KOPT-K1 (cell line): ENCODE data around the gene GIT1.
A peak's percentile ranks its signal among the peaks of the same experiment; 100 is the strongest.

Source experiments
- H3K27ac ChIP-seq: fragments of 200-600 bp; sonication (generic); 2 replicates; pipeline ENCODE4 v1.5.1; 2016; ENCODE audit warnings: antibody characterized with exemption, mild to moderate bottlenecking, low read depth, low read length; ENCODE audit not compliant: poor library complexity, severe bottlenecking
- H3K36me3 ChIP-seq: fragments of 200-600 bp; sonication (generic); 2 replicates; pipeline ENCODE4 v1.5.1; 2017; ENCODE audit warnings: antibody characterized with exemption, mild to moderate bottlenecking, low read length, moderate library complexity; ENCODE audit not compliant: insufficient read depth
- H3K9me3 ChIP-seq: fragments of 200-600 bp; sonication (generic); 2 replicates; pipeline ENCODE4 v1.5.1; 2017; ENCODE audit warnings: antibody characterized with exemption, low read length, mild to moderate bottlenecking; ENCODE audit not compliant: insufficient read depth, poor library complexity, severe bottlenecking

GIT1 gene

DNA sequence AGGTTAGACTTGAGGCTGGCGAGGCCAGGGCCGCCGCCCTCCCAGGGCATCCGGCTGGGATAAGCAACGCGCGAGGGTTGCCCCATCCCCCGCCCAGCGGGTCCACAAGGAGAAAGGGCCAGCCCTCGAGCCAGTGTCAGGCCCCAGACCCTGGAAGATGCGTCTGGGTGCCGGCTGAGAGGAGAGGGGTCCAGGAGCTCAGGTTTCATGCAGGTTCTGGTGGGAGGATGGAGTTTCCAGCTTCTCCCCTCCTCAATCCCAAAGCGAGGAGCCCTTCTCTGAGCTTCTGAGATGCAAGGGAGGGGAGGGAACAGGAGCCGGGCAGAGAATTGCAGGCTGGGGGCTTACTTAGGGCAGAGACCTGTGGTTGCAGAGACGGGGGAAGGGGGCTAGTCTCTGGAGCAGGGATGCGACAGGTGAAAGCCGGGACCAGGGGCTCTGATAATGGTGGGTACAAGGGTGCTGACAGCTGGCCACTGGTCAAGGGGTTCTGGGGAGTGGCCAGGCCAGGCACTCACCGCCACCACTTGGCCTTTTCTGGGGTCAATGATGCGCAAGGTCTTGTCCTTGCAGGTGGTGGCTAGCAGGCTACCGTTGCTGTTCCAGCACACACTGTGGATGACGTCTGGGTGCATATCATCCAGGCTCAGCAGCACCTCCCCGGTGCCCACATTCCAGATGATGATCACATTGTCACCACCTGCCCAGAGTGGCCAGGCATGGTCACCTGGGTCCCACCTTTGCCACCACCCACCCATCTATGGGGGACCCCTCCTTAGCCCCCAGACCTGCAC lies 29.0 kb upstream of the GIT1 start:
- Histone ChIP-seq H3K36me3 (no peaks in the 10 kb centered on the region), H3K9me3 (no peaks in the 10 kb centered on the region), H3K27ac (no peak overlapping the region)

DNA sequence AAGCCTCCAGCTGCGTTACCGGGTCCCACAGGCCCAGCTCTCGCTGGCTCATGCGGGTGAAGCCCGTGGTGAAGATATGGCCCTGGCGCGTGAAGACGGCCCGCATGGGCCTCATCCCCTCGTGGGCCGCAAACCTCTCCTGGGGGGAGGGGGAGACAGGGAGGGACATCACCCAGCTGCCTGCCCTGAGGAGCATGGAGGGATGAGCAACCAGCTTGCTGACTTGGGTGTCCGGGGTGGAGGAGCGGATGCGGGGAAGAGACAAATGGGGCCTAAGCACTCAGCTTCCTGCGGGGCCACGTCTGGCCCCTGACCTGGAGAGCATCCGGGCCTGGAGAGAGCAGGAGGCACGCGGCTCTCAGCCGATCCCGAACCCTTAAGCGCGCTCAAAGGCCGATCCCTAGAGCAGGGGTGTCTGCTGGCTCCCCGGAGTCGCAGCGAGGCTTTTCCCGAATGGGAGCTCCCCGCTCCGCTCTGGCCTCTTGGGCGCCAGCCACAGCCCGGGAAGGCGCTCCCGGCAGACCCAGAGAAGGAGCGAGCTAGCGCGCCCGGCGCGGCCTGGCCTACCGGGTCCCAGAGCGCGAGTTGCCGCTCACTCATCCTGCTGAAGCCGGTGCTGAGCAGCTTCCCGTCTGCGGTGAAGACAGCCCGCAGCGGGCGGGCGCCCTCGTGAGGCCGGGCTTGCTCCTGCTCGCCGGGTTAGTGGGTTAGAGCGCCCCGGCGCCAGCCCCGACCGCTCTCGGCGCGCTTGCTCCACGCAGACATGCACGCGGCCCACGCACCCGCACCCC lies 28.2 kb upstream of the GIT1 start:
- Histone ChIP-seq H3K27ac (peak overlapping the region; percentile 46), H3K9me3 (no peaks in the 10 kb centered on the region), H3K36me3 (no peaks in the 10 kb centered on the region)

DNA sequence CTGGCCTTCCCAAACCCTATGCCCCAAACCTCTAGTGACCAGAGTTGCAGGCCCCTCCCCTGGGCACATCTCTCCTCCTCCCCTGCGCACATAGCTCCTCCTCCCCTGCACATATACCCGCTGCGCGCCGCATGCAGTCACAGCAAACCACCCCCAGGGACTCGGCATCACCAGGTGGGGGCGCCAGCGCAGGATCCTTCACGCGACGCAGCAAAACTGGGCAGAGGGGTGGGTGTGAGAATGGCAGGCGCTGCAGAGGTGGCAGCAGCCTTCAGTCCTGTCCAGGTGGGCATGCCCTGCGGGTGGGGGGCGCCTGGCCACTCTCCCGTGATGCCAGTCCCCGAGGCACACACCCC lies 27.7 kb upstream of the GIT1 start:
- no peaks in the 10 kb centered on the region for H3K9me3 ChIP-seq
- H3K36me3 ChIP-seq = no peaks in the 10 kb centered on the region
- peak overlapping the region; percentile 46 for H3K27ac ChIP-seq

DNA sequence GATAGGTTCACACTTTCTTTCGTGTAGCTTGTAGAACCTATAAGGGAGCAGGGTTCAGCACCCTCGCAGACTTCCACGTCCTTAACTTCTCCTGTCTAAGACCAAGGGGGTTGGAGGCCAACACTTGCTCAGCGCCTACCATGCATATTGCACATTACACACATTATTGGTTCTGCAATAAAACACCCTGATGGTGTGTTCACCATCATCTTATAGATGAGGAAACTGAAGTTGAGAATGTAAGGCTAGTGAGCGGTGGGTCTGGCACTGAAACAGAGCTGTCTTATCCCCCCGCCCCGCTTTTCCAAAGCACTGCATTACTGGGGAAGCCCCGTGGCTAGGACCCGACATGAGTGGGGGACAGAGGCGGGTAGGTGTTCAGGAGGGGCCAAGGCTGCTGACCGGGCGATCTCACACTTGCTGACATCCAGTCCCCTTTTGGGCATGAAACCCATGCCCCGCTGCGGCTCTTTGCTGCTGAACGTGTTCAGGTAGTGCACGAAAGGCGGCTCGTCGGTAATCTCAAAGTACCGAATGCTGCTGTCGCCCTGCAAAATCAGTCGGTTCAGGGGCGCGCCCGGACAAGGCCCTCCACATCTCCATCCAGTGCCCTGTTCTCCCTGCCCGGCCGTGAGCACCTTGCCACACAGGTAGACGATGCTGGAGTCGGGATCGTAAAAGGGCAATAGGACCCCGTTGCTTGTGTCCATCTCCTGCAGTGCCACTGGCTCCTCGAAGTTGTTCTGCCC lies 27.0 kb upstream of the GIT1 start:
- Histone ChIP-seq H3K36me3 (no peaks in the 10 kb centered on the region), H3K9me3 (no peaks in the 10 kb centered on the region), H3K27ac (no peak overlapping the region)

DNA sequence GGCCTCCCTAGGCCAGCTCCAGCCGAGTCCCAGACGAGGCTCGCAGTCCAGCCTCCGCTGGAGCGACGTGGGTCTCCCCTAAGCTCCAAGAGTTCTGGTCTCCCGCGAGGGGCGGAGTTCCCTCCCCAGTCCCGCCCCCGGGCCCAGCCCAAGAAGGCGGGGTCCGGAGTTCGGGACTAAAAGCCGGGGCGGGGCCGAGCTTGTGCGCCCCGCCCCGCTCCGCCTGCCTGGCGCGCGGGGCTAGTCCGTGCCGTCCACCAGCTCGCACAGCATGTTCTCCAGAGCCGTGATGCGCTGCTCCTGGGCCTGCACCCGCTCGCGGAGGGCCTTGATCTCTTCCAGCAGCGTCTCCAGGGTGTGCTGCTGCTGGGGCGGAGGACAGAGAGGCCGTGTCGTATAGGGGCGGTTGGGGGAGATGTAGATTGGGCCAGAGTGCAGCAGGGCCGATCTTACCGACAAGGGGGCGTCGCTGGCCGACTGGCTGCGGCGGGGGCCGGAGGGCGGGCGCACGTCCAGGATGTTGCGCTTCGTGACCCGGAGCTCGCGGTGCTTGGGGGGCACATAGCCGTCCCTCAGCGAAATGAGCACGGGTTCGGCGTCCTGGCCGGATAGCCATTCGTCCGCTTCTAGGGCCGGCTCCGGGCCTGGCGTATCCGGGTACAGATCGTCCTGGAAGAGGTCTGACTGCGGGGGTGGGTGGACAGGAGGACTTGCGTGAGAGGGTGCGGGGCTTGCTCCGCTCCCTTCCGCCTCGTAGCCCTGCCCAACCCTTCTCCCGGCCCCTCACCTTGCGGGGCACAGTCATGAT lies 26.2 kb upstream of the GIT1 start:
- no peak overlapping the region for H3K27ac ChIP-seq
- no peaks in the 10 kb centered on the region for H3K36me3 ChIP-seq

DNA sequence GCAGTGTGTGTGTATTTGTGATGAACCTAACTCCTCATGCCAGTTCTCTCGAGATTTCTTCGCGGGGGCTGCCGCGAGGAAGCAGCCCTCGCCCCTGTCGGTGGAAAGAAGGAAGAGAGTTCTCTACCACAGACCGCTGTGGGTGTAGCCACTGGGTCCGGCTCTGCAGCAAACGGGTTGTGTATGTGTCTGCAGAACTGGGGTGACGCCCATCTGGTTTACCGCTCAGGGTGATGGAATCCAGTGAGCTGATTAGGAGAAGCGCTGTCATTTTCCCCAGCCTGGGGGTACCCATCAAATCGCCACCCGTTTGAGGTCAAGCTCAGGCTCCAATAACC lies 25.6 kb upstream of the GIT1 start:
- no peak overlapping the region for H3K27ac ChIP-seq
- H3K9me3 ChIP-seq = no peaks in the 10 kb centered on the region
- H3K36me3 ChIP-seq = no peaks in the 10 kb centered on the region

More for the DNA sequence above, 26.2 kb upstream of the GIT1 start:
- no peaks in the 10 kb centered on the region for H3K9me3 ChIP-seq

DNA sequence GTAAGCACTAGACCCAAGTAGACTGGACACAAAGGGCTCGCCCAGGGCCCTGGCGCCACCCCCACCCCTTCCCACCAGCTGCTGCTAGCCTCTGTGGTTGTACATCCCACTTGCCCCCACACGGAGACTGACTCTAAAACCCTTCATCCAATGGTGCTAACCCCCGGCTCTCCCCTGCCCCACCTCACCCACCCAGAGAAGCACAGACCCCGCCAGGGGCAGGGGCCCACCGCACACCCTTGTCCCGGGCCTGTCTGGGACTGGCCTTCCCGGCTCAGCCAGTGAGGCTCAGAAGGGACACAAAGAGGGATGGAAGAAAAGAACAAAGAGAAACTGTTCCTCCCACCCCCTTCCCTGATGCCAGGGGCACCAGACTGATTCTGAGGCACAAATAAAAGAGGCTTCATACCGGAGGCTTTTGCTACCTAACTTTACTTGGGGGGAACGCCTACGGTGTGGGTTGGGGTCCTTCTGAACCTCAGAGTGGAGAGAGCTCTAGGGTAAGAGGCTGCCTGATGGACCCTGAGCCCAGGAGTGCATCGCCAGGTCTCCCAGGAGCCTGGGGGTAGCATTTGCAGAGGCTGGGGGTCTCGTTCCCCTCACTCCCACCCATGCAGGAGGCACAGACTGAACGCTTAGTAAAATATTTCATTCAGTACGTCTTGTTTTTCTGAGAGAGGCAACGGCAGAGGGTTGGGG lies 25.1 kb upstream of the GIT1 start:
- no peaks in the 10 kb centered on the region for H3K36me3 ChIP-seq
- no peak overlapping the region for H3K27ac ChIP-seq
- no peaks in the 10 kb centered on the region for H3K9me3 ChIP-seq

DNA sequence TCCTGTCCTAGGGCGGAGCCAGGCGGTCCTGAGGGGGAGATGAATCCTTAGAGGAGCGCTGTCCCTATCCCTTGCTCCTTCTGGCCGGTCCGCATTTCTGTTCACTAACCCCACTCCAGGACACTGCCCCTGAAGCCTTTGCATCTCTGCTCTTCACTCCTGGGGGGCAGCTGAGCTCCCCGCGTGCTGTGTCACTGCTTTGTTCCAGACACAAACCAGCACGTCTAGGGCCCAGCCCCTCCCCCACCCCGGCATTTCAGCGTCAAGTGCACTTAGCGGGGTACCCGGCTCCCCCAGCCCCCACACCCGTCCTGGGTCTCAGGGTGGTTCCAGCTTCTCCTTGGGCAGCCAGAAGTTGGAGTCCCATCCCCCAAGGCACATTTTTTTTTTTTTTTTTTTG lies 24.4 kb upstream of the GIT1 start:
- no peaks in the 10 kb centered on the region for H3K36me3 ChIP-seq
- no peak overlapping the region for H3K27ac ChIP-seq
- no peaks in the 10 kb centered on the region for H3K9me3 ChIP-seq

DNA sequence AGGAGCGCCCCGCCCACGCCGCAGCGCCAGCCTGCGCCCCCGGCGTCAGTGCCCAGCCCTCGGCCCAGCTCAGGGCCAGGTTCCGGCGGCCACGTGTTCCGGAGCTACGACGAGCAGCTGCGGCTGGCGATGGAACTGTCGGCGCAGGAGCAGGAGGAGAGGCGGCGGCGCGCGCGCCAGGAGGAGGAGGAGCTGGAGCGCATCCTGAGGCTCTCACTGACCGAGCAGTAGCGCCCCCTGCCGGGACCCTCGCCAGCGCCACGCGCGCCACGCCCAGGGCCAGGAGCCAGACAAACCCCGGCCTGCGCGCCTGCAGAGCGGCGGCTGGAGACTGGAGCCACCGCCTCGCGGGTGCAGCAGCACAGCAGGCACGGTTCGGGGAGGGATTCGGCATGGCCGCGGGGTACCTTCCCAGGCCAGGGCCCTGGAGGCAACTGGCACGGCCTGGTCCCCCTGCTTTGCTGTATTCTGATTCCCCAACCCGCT lies 23.9 kb upstream of the GIT1 start:
- H3K36me3 ChIP-seq = no peaks in the 10 kb centered on the region
- H3K27ac ChIP-seq = no peak overlapping the region
- H3K9me3 ChIP-seq = no peaks in the 10 kb centered on the region

DNA sequence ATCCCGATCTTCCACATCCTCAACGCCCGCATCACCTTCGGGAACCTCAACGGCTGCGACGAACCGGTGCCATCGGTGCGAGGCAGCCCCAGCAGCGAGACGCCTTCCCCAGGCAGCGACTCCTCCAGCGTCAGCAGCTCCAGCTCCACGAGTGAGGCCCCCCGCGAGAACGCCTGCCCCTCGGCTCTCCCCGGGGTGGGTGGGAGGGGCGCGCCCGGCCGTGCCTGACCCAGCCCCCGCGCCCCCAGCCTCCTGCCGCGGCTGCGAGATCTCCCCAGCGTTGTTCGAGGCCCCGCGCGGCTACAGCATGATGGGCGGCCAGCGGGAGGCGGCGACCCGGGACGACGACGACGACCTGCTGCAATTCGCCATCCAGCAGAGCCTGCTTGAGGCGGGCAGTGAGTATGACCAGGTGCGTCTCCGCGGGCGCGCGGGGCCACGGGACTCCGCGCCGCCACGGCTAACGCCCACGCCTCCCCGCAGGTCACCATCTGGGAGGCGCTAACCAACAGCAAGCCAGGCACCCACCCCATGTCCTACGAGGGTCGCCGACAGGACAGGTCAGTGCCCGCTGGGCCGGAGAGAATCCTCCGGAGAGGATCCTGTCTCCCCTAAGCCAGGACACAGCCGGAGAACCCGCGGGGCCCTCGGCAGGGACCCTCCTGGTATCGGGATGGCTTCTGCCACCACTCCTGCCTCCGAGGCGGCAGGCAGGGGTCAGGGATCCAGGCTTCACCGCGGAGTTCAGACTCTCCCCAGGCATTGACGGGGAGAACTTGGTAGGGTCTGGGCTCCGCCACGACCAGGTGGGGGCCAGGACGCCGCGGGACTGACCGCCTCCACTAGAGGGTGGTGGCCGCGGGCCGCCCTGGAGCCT lies 23.2 kb upstream of the GIT1 start:
- no peak overlapping the region for H3K27ac ChIP-seq
- H3K9me3 ChIP-seq = no peaks in the 10 kb centered on the region
- no peaks in the 10 kb centered on the region for H3K36me3 ChIP-seq

DNA sequence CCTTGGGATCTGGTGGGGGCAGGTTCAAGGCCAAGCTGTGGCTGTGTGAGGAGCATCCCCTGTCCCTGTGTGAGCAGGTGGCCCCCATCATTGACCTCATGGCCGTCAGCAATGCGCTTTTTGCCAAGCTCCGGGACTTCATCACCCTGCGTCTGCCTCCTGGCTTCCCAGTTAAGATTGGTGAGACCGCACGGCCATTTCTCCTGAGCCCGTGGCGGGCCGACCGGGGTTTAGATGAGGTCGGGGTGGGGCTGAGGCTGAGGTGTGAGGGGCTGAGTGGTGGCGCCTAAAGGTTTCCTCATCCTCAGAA lies 22.6 kb upstream of the GIT1 start:
- Histone ChIP-seq H3K27ac (no peak overlapping the region), H3K9me3 (no peaks in the 10 kb centered on the region), H3K36me3 (no peaks in the 10 kb centered on the region)

DNA sequence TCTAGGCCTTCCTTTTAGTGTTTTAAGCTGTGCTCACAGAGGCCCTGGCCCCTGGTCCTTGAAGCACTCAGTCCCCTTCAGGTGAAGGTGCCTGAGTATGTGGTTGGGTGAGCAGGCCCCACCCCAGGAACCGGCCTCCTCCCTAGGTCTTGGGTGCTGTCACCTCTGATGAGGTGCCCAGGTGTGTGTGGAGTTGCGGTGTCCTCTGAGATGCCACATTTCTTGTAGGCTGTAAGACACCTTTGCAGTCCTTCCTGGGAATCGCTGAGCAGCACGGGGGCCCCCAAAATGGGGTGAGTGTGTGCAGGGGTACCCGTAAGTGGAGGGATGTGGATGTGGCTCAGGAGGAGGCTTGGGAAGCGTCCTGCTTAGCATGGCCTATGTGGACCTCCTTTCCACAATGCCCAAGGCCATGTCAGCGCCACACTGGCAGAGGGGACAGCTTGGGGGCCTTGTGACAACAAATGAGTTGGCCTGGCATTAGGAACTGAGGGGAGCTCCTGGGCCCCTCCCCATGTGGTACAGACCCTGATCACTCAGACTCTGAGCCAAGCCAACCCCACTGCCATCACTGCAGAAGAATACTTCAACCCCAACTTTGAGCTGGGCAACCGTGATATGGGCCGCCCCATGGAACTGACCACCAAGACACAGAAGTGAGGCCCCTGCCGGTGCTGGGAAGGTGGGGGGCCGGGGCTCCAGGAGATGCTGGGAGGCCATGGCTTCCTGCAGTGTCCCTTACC lies 22.1 kb upstream of the GIT1 start:
- no peaks in the 10 kb centered on the region for H3K9me3 ChIP-seq
- H3K27ac ChIP-seq = no peak overlapping the region
- no peaks in the 10 kb centered on the region for H3K36me3 ChIP-seq

DNA sequence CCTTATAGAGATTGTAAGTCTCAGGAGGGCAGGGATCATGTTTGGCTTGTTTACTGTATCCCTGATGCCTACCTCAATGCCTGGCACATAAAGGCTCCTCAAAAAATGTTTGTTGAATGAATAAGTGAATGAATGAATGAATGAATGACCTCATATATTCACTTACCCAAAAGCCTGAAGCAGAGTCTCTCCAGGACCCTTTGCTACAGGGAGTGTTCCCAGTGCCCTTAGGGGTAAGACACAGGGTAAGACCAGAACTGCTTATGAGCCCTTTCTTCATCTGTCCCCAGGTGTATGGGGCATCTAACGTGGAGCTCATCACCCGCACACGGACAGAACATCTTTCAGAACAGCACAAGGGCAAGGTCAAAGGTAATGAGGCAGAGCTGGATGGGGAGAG lies 20.9 kb upstream of the GIT1 start:
- Histone ChIP-seq H3K9me3 (no peaks in the 10 kb centered on the region), H3K36me3 (no peaks in the 10 kb centered on the region), H3K27ac (no peak overlapping the region)
